GM23338 (cell line): ENCODE data around the gene CD2. TPM values are rescaled to one million over a fixed set of nuclear protein-coding genes. Genes with fewer than 3 reads are reported as not detected.

Experiments
- ATAC-seq: fragments of 200-7000 bp; cut with Tn5 transposase; 3 replicates; pipeline ENCODE4 v1.9.1; 2020
- DNase-seq: peaks from one replicate; pipeline ENCODE4 v3.0.0-alpha.2; 2015; ENCODE audit warnings: low spot score
- H2AFZ ChIP-seq: fragments of 200-600 bp; sonication (generic); 2 replicates; pipeline ENCODE4 v1.8.0; 2016; ENCODE audit warnings: antibody characterized with exemption, mild to moderate bottlenecking, moderate library complexity
- H3F3A ChIP-seq: fragments of 200-600 bp; sonication (generic); replicated peaks from 2 replicates; pipeline ENCODE4 v1.8.0; 2017; ENCODE audit warnings: antibody characterized with exemption, mixed run types, low read depth
- H3K27ac ChIP-seq: fragments of 200-600 bp; sonication (generic); 2 replicates; pipeline ENCODE4 v1.6.1; 2016; ENCODE audit warnings: low read depth
- H3K27me3 ChIP-seq: fragments of 200-600 bp; sonication (generic); 2 replicates; pipeline ENCODE4 v1.8.0; 2016; ENCODE audit warnings: mild to moderate bottlenecking, mixed run types, moderate library complexity; ENCODE audit not compliant: insufficient read depth
- H3K36me3 ChIP-seq: fragments of 200-600 bp; sonication (generic); 2 replicates; pipeline ENCODE4 v1.8.0; 2016; ENCODE audit warnings: mild to moderate bottlenecking; ENCODE audit not compliant: insufficient read depth
- H3K4me1 ChIP-seq: fragments of 200-600 bp; sonication (generic); 2 replicates; pipeline ENCODE4 v1.8.0; 2016; ENCODE audit warnings: mild to moderate bottlenecking, moderate library complexity; ENCODE audit not compliant: insufficient read depth
- H3K4me2 ChIP-seq: fragments of 200-600 bp; sonication (generic); 2 replicates; pipeline ENCODE4 v1.7.1; 2017; ENCODE audit warnings: mixed run types
- H3K4me3 ChIP-seq: fragments of 200-600 bp; sonication (generic); 2 replicates; pipeline ENCODE4 v1.6.1; 2016; ENCODE audit warnings: mixed run types
- H3K79me2 ChIP-seq: fragments of 200-600 bp; sonication (generic); replicated peaks from 2 replicates; pipeline ENCODE4 v1.8.0; 2017; ENCODE audit warnings: mild to moderate bottlenecking; ENCODE audit not compliant: insufficient read depth
- H3K9me2 ChIP-seq: fragments of 200-600 bp; sonication (generic); 2 replicates; pipeline ENCODE4 v1.8.0; 2017; ENCODE audit not compliant: insufficient read depth
- H4K20me1 ChIP-seq: fragments of 200-600 bp; sonication (generic); replicated peaks from 2 replicates; pipeline ENCODE4 v1.8.0; 2017; ENCODE audit warnings: mild to moderate bottlenecking; ENCODE audit not compliant: insufficient read depth
- H3K27ac Mint-ChIP-seq: 2 replicates; pipeline ENCODE4 v1.8.0; 2020; ENCODE audit warnings: inconsistent platforms, mild to moderate bottlenecking, moderate library complexity, mixed read lengths
- H3K27me3 Mint-ChIP-seq: 3 replicates; pipeline ENCODE4 v1.8.0; 2022; ENCODE audit warnings: low read depth, mild to moderate bottlenecking, moderate library complexity, mixed read lengths, inconsistent platforms; ENCODE audit not compliant: insufficient read depth, poor library complexity
- H3K36me3 Mint-ChIP-seq: 3 replicates; pipeline ENCODE4 v1.8.0; 2021; ENCODE audit warnings: low read depth, mild to moderate bottlenecking, inconsistent platforms, moderate library complexity, mixed read lengths
- H3K4me1 Mint-ChIP-seq: 3 replicates; pipeline ENCODE4 v1.8.0; 2020; ENCODE audit warnings: mild to moderate bottlenecking, inconsistent platforms, mixed read lengths
- H3K4me3 Mint-ChIP-seq: 3 replicates; pipeline ENCODE4 v1.8.0; 2021; ENCODE audit warnings: moderate library complexity, mild to moderate bottlenecking, inconsistent platforms, mixed read lengths
- H3K9me3 Mint-ChIP-seq: 3 replicates; pipeline ENCODE4 v1.8.0; 2020; ENCODE audit warnings: moderate library complexity, mild to moderate bottlenecking, inconsistent platforms, mixed read lengths
- CREB1 ChIP-seq: fragments of 250-450 bp; sonication (Bioruptor Pico); IDR thresholded peaks from 2 replicates; pipeline ENCODE4 v1.5.0; 2020; ENCODE audit warnings: low read depth, mild to moderate bottlenecking, moderate library complexity
- CTCF ChIP-seq, 2 experiments: fragments of 200-600 bp in 1 of 2; sonication (generic) in 1 of 2; conservative IDR thresholded peaks; 2 replicates each; pipeline versions ENCODE4 v1.5.1 to v1.6.1; 2016 to 2017; ENCODE audit warnings: antibody characterized with exemption in 2 of 2, low read depth in 2 of 2, mild to moderate bottlenecking in 2 of 2, moderate library complexity in 1 of 2
- EZH2 ChIP-seq: fragments of 200-600 bp; sonication (generic); IDR thresholded peaks from one replicate; pipeline ENCODE4 v1.8.0; 2017; ENCODE audit warnings: antibody characterized with exemption, mild to moderate bottlenecking, low read depth; ENCODE audit not compliant: unreplicated experiment
- EZH2phosphoT487 ChIP-seq: fragments of 200-600 bp; sonication (generic); IDR thresholded peaks from one replicate; pipeline ENCODE4 v1.8.1; 2018; ENCODE audit warnings: antibody characterized with exemption; ENCODE audit not compliant: unreplicated experiment
- JUNB ChIP-seq: IDR thresholded peaks from one replicate; pipeline ENCODE4 v1.6.1; 2016; ENCODE audit warnings: antibody characterized with exemption; ENCODE audit not compliant: unreplicated experiment
- NANOG ChIP-seq: IDR thresholded peaks from 2 replicates; pipeline ENCODE4 v1.6.1; 2016; ENCODE audit warnings: antibody characterized with exemption, borderline replicate concordance
- POLR2AphosphoS5 ChIP-seq: IDR thresholded peaks from 2 replicates; pipeline ENCODE4 v1.6.1; 2016; ENCODE audit warnings: antibody characterized with exemption, low read depth
- ZNF114 ChIP-seq: fragments of 250-450 bp; sonication (Bioruptor Pico); IDR thresholded peaks from 2 replicates; pipeline ENCODE4 v1.5.0; 2020; ENCODE audit warnings: mild to moderate bottlenecking, moderate library complexity
- ZNF331 ChIP-seq: fragments of 250-450 bp; sonication (Bioruptor Pico); IDR thresholded peaks from 2 replicates; pipeline ENCODE4 v1.5.0; 2020; ENCODE audit warnings: low read depth, mild to moderate bottlenecking, moderate library complexity
- ZNF462 ChIP-seq: fragments of 250-450 bp; sonication (Bioruptor Pico); IDR thresholded peaks from 2 replicates; pipeline ENCODE4 v1.5.0; 2020; ENCODE audit warnings: mild to moderate bottlenecking, moderate library complexity
- polyA plus RNA-seq: library from polyadenylated mRNA; unstranded; fragments of >200 nt; fragmentation: Nextera tagmentation; extraction: Ambion mirVana; gene quantifications from 2 replicates; pipeline ENCODE4 v1.2.1, GENCODE V29; 2016
- total RNA-seq: library from RNA; depleted of rRNA; stranded (reverse); fragments of >200 nt; shearing (Covaris generic); gene quantifications from 2 replicates; pipeline ENCODE4 v1.2.3, GENCODE V29; 2014

CD2 gene
- total and polyA plus RNA-seq, 2 experiments from 2014 or later = not detected

GRCh38 chr1:116720364-116721038, 33.7 kb upstream of the CD2 start:
- H3K9me2 ChIP-seq = peaks cover 4% of the 10 kb centered on the region; the same call in 1 of the 2 replicates
- Mint-ChIP-seq H3K4me3 (no peak overlapping the region), H3K4me1 (no peaks in the 10 kb centered on the region; the same call in 2 of the 3 replicates), H3K36me3 (peaks cover 15% of the 10 kb centered on the region; the same call in 1 of the 3 replicates), H3K27me3 (peaks cover 2% of the 10 kb centered on the region), H3K9me3 (peaks cover 25% of the 10 kb centered on the region; the same call in 2 of the 3 replicates), H3K27ac (no peak overlapping the region)
- TF ChIP-seq ZNF331 (CRISPR knock-in tag) (no peak), JUNB (no peak), ZNF114 (CRISPR knock-in tag) (no peak), POLR2AphosphoS5 (no peak), EZH2phosphoT487 (no peak), CTCF (conservative IDR thresholded peaks at IDR 0.05; ENCODE audit: low read depth in 2 of 2) (0 out of 4 replicates have a peak, but pooled peaks of 1 of the 2 experiments have one; percentile 12), CREB1 (CRISPR knock-in tag) (no peak), EZH2 (no peak)
- H3K4me3 ChIP-seq = no peak overlapping the region
- no peaks in the 10 kb centered on the region for H4K20me1 ChIP-seq
- no peak overlapping the region for H2AFZ ChIP-seq
- no peak for ATAC-seq
- no peaks in the 10 kb centered on the region for H3F3A ChIP-seq
- no peak overlapping the region for H3K27ac ChIP-seq
- H3K79me2 ChIP-seq = no peaks in the 10 kb centered on the region
- no peak for DNase-seq
- 0 out of 2 replicates have a peak, but pooled peaks cover 2% of the 10 kb centered on the region for H3K36me3 ChIP-seq
- H3K4me2 ChIP-seq = no peak overlapping the region
- no peaks in the 10 kb centered on the region for H3K4me1 ChIP-seq
- no peaks in the 10 kb centered on the region for H3K27me3 ChIP-seq

- no peak overlapping the region for H2AFZ ChIP-seq
- H3K4me3 ChIP-seq = no peak overlapping the region
- H3K27me3 ChIP-seq = no peaks in the 10 kb centered on the region
- H3K9me2 ChIP-seq = peaks cover 4% of the 10 kb centered on the region; the same call in 1 of the 2 replicates
- H3K4me2 ChIP-seq = no peak overlapping the region
- H3K4me1 Mint-ChIP-seq = peaks cover 2% of the 10 kb centered on the region
- H3K27me3 Mint-ChIP-seq = peaks cover 2% of the 10 kb centered on the region
- H3K4me1 ChIP-seq = peaks cover under 1% of the 10 kb centered on the region; the same call in 1 of the 2 replicates
- H3K4me3 Mint-ChIP-seq = no peak overlapping the region
- H3F3A ChIP-seq = no peaks in the 10 kb centered on the region
- H4K20me1 ChIP-seq = no peaks in the 10 kb centered on the region
- no peak for DNase-seq
- H3K36me3 ChIP-seq = no peaks in the 10 kb centered on the region
- ATAC-seq = no peak
- no peak overlapping the region for H3K27ac Mint-ChIP-seq
- peaks cover 20% of the 10 kb centered on the region; the same call in 2 of the 3 replicates for H3K9me3 Mint-ChIP-seq
- H3K36me3 Mint-ChIP-seq = peaks cover 13% of the 10 kb centered on the region; the same call in 1 of the 3 replicates
- no peaks in the 10 kb centered on the region for H3K79me2 ChIP-seq
- no peak overlapping the region for H3K27ac ChIP-seq
- TF ChIP-seq EZH2phosphoT487 = no peak
- no peak for TF ChIP-seq JUNB
- no peak for TF ChIP-seq ZNF462 (CRISPR knock-in tag)
- TF ChIP-seq CTCF (conservative IDR thresholded peaks at IDR 0.05; ENCODE audit: low read depth in 2 of 2) = no peak
- TF ChIP-seq NANOG = no peak
- no peak for TF ChIP-seq CREB1 (CRISPR knock-in tag)
These were observed 33.2 kb upstream of the CD2 start for GRCh38 chr1:116721039-116721405.
